Mucosa of rectum (tissue), 2 donors: ENCODE results near the gene SLC6A14.

Source experiments
- H3K27ac ChIP-seq, 2 donors: one replicate each; pipeline ENCODE4 v1.7.0; 2013; ENCODE audit warnings: inconsistent platforms in 2 of 2, low read depth in 2 of 2, low read length in 2 of 2
- H3K27me3 ChIP-seq, 2 donors: one replicate each; pipeline ENCODE4 v1.7.0; 2013; ENCODE audit warnings: low read length in 2 of 2; ENCODE audit not compliant: control insufficient read depth in 2 of 2, insufficient read depth in 2 of 2
- H3K36me3 ChIP-seq, 2 donors: one replicate each; pipeline ENCODE4 v1.7.0; 2013; ENCODE audit warnings: low read length in 2 of 2; ENCODE audit not compliant: control insufficient read depth in 2 of 2, insufficient read depth in 2 of 2
- H3K4me1 ChIP-seq, 2 donors: one replicate each; pipeline ENCODE4 v1.7.0; 2013; ENCODE audit warnings: low read length in 2 of 2, mild to moderate bottlenecking in 1 of 2; ENCODE audit not compliant: control insufficient read depth in 2 of 2, insufficient read depth in 2 of 2
- H3K4me3 ChIP-seq, 2 donors: one replicate each; pipeline ENCODE4 v1.7.0; 2013; ENCODE audit warnings: low read length in 2 of 2
- H3K9ac ChIP-seq, 2 donors: one replicate each; pipeline ENCODE4 v1.7.0; 2013; ENCODE audit warnings: low read length in 2 of 2, low read depth in 1 of 2, mild to moderate bottlenecking in 1 of 2
- H3K9me3 ChIP-seq, 2 donors: one replicate each; pipeline ENCODE4 v1.7.0; 2013; ENCODE audit warnings: low read length in 2 of 2; ENCODE audit not compliant: control insufficient read depth in 2 of 2
- donor health status: healthy.
- donor health status: Normal muscosa, but diverticular disease.

The SLC6A14 gene

DNA sequence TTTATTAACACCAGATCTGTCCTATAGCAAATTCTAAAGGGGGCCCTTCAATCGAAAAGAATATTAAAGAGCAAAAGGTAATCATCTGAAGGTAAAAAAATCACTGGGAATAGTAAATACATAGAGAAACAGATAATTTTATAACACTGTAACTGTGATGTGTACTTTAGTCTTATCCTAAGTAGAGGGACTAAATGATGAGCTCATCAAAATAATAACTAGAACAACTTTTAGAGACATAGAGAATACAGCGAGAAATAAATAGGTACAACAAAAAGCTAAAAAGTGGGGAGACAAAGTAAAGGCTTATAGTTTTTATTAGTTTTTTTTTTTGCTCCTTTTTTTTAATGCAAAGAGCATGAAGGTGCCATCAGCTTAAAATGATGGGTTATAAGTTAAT, 43.7 kb downstream of the SLC6A14 start:
- no peaks in the 10 kb centered on the region for H3K36me3 ChIP-seq
- H3K9me3 ChIP-seq, result no peaks in the 10 kb centered on the region
- no peaks in the 10 kb centered on the region for H3K4me1 ChIP-seq
- H3K27me3 ChIP-seq, result no peaks in the 10 kb centered on the region
- H3K4me3 ChIP-seq, result no peak overlapping the region
- no peak overlapping the region for H3K9ac ChIP-seq
- H3K27ac ChIP-seq, result no peak overlapping the region

DNA sequence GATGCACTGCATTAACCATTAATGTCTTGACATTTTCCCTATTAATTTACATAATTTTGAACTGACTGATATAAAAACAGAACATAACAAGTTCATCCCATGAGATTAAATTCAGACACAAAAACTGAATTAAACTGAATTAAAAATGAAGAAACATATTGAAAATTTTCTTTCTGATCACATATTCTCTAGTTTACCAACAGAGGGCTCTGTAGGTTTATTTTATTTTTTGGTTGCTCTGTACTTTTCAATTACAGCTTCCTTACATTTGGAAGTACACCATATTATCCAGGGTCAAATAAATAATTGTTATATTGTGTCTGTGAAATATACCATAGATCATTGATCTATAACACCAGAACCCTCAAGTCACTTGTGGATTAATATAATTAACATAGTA, 53.7 kb downstream of the SLC6A14 start:
- H3K4me3 ChIP-seq, result no peak overlapping the region
- H3K27ac ChIP-seq, result no peak overlapping the region
- H3K27me3 ChIP-seq, result no peaks in the 10 kb centered on the region
- no peaks in the 10 kb centered on the region for H3K4me1 ChIP-seq
- no peak overlapping the region for H3K9ac ChIP-seq
- H3K9me3 ChIP-seq, result no peaks in the 10 kb centered on the region
- H3K36me3 ChIP-seq, result no peaks in the 10 kb centered on the region

GRCh38 chrX:116493271-116493670, 56.9 kb downstream of the SLC6A14 start:
- Histone ChIP-seq H3K36me3 (no peaks in the 10 kb centered on the region), H3K9ac (no peak overlapping the region), H3K9me3 (no peaks in the 10 kb centered on the region), H3K27ac (no peak overlapping the region), H3K27me3 (no peaks in the 10 kb centered on the region), H3K4me1 (no peaks in the 10 kb centered on the region), H3K4me3 (no peak overlapping the region)

DNA sequence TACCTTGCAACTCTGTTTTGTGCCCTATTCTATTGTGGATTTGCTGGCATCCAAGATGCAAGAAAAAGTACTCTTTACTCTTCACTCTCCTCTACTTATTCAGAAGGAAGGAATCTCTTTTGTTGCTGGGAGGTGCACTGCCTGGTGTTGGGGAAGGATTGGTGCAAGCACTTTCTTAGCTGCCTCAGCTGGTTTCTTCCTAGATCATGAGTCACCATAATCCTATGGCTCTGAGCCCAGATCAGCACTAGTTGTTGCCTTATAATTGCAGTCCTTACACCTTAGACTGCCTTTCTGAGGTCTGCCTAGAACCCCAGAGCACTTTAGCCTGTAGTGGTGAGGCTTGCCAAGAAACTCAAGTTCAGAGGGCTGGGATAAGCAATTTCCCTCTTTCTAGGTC, 63.4 kb downstream of the SLC6A14 start:
- Histone ChIP-seq H3K27ac (no peak overlapping the region), H3K36me3 (no peaks in the 10 kb centered on the region), H3K9ac (no peak overlapping the region), H3K4me3 (no peak overlapping the region), H3K27me3 (no peaks in the 10 kb centered on the region), H3K4me1 (no peaks in the 10 kb centered on the region), H3K9me3 (no peaks in the 10 kb centered on the region)
